IMR-90 (cell line): Measurements from ENCODE around the gene RCC1. TPM values are rescaled to one million over a fixed set of nuclear protein-coding genes. Genes with fewer than 3 reads are reported as not detected.

Experiments used
- ATAC-seq: fragments of 200-7000 bp; cut with Tn5 transposase; 2 replicates; pipeline ENCODE4 v1.9.1; 2020; ENCODE audit warnings: low read depth, mild to moderate bottlenecking, moderate library complexity
- BruUV-seq: library from RNA; stranded (reverse); fragments of 400-500 nt; replicated peaks from 2 replicates; lab custom pipeline; 2021; lab: Mats Ljungman, UMichigan
- CTCF ChIA-PET: fragments of 300-600 bp; formaldehyde crosslinking; extraction: SDS; loops from one replicate; lab custom pipeline; 2021; ENCODE audit warnings: antibody characterized with exemption; lab: Yijun Ruan, JAX
- POLR2A ChIA-PET: fragments of 300-600 bp; sonication (Branson Sonifier 250); formaldehyde crosslinking; loops from one replicate; lab custom pipeline; 2022; ENCODE audit warnings: antibody characterized with exemption; ENCODE audit not compliant: unreplicated experiment; lab: Charles Lee
- DNase-seq: peaks from one replicate; pipeline ENCODE4 v3.0.0; 2013
- H2AFZ ChIP-seq: replicated peaks from 2 replicates; pipeline ENCODE3; 2013; ENCODE audit warnings: low read length, mild to moderate bottlenecking; ENCODE audit not compliant: poor library complexity
- H2AK5ac ChIP-seq: 2 replicates; pipeline ENCODE4 v1.6.1; 2013; ENCODE audit warnings: low read depth, low read length, inconsistent platforms
- H2AK9ac ChIP-seq: replicated peaks from 2 replicates; pipeline ENCODE3; 2013; ENCODE audit warnings: mild to moderate bottlenecking, low read depth, low read length, moderate library complexity; ENCODE audit not compliant: poor library complexity
- H2BK120ac ChIP-seq: 2 replicates; pipeline ENCODE4 v1.6.1; 2013; ENCODE audit warnings: low read depth, low read length, inconsistent platforms
- H2BK15ac ChIP-seq: 3 replicates; pipeline ENCODE4 v1.6.1; 2013; ENCODE audit warnings: low read depth, low read length, inconsistent platforms
- H2BK20ac ChIP-seq: 2 replicates; pipeline ENCODE4 v1.6.1; 2013; ENCODE audit warnings: low read depth, mild to moderate bottlenecking, inconsistent platforms, low read length, moderate library complexity
- H2BK5ac ChIP-seq: 2 replicates; pipeline ENCODE4 v1.6.1; 2013; ENCODE audit warnings: mild to moderate bottlenecking, low read depth, low read length, inconsistent platforms; ENCODE audit not compliant: poor library complexity, severe bottlenecking
- H3K14ac ChIP-seq: replicated peaks from 2 replicates; pipeline ENCODE4 v1.6.1; 2013; ENCODE audit warnings: low read depth, low read length, inconsistent platforms
- H3K18ac ChIP-seq: 2 replicates; pipeline ENCODE4 v1.6.1; 2013; ENCODE audit warnings: low read depth, low read length, control low read depth
- H3K23ac ChIP-seq: 2 replicates; pipeline ENCODE4 v1.6.1; 2013; ENCODE audit warnings: low read depth, low read length, inconsistent platforms
- H3K27ac ChIP-seq: 2 replicates; pipeline ENCODE4 v1.5.1; 2013; ENCODE audit warnings: mild to moderate bottlenecking, control low read depth, low read length; ENCODE audit not compliant: insufficient read depth
- H3K27me3 ChIP-seq: 2 replicates; pipeline ENCODE4 v1.6.1; 2013; ENCODE audit warnings: low read length; ENCODE audit not compliant: control insufficient read depth, insufficient read depth
- H3K36me3 ChIP-seq: 2 replicates; pipeline ENCODE4 v1.6.1; 2013; ENCODE audit warnings: low read length, mixed read lengths; ENCODE audit not compliant: control insufficient read depth, insufficient read depth
- H3K4ac ChIP-seq: 2 replicates; pipeline ENCODE4 v1.6.1; 2013; ENCODE audit warnings: low read depth, low read length, inconsistent platforms
- H3K4me1 ChIP-seq: 2 replicates; pipeline ENCODE4 v1.6.1; 2013; ENCODE audit warnings: low read length, mixed read lengths; ENCODE audit not compliant: control insufficient read depth, insufficient read depth
- H3K4me2 ChIP-seq: 2 replicates; pipeline ENCODE4 v1.6.1; 2013; ENCODE audit warnings: low read depth, mild to moderate bottlenecking, control low read depth, low read length, moderate library complexity
- H3K4me3 ChIP-seq: 2 replicates; pipeline ENCODE4 v1.5.1; 2013; ENCODE audit warnings: low read depth, mild to moderate bottlenecking, control low read depth, low read length, moderate library complexity; ENCODE audit not compliant: insufficient read depth
- H3K56ac ChIP-seq: 2 replicates; pipeline ENCODE4 v1.6.1; 2013; ENCODE audit warnings: low read length, inconsistent platforms; ENCODE audit not compliant: insufficient read depth; ENCODE audit errors: extremely low read depth
- H3K79me1 ChIP-seq, 2 experiments: 2 replicates each; pipeline ENCODE4 v1.6.1; 2013; ENCODE audit warnings: low read length in 2 of 2, inconsistent platforms in 1 of 2, low read depth in 1 of 2
- H3K9ac ChIP-seq: 2 replicates; pipeline ENCODE4 v1.6.1; 2013; ENCODE audit warnings: low read depth, low read length, control low read depth
- H3K9me1 ChIP-seq: 2 replicates; pipeline ENCODE4 v1.6.1; 2013; ENCODE audit warnings: low read length, inconsistent platforms; ENCODE audit not compliant: insufficient read depth
- H3K9me3 ChIP-seq: 2 replicates; pipeline ENCODE4 v1.6.1; 2013; ENCODE audit warnings: low read length; ENCODE audit not compliant: control insufficient read depth, insufficient read depth
- H4K20me1 ChIP-seq: 2 replicates; pipeline ENCODE4 v1.6.1; 2013; ENCODE audit warnings: low read length, inconsistent platforms; ENCODE audit not compliant: insufficient read depth
- H4K5ac ChIP-seq: 2 replicates; pipeline ENCODE4 v1.6.1; 2013; ENCODE audit warnings: mild to moderate bottlenecking, low read depth, low read length, control low read depth
- H4K8ac ChIP-seq, 2 experiments: 2 replicates each; pipeline ENCODE4 v1.6.1; 2013; ENCODE audit warnings: low read depth in 2 of 2, low read length in 2 of 2, control low read depth in 1 of 2, inconsistent platforms in 1 of 2
- H4K91ac ChIP-seq: 2 replicates; pipeline ENCODE4 v1.6.1; 2013; ENCODE audit warnings: low read depth, low read length, inconsistent platforms; ENCODE audit not compliant: insufficient read depth
- BHLHE40 ChIP-seq: fragments of 150-350 bp; IDR thresholded peaks from 2 replicates; pipeline ENCODE4 v1.6.1; 2016; ENCODE audit warnings: mild to moderate bottlenecking, low read depth, low read length
- CEBPB ChIP-seq: IDR thresholded peaks from 2 replicates; pipeline ENCODE4 v1.6.1; 2012; ENCODE audit warnings: low read depth, low read length, improper control_type of control experiment
- CHD1 ChIP-seq: IDR thresholded peaks from 2 replicates; pipeline ENCODE4 v1.6.1; 2012; ENCODE audit warnings: low read depth, low read length, improper control_type of control experiment
- CTCF ChIP-seq: conservative IDR thresholded peaks from 2 replicates; pipeline ENCODE4 v1.5.1; 2012; ENCODE audit warnings: mild to moderate bottlenecking, low read depth, low read length, improper control_type of control experiment
- MAFK ChIP-seq: IDR thresholded peaks from 2 replicates; pipeline ENCODE4 v1.6.1; 2012; ENCODE audit warnings: low read depth, low read length, improper control_type of control experiment
- MXI1 ChIP-seq: IDR thresholded peaks from 2 replicates; pipeline ENCODE4 v1.6.1; 2012; ENCODE audit warnings: low read depth, mild to moderate bottlenecking, low read length, moderate library complexity, borderline replicate concordance
- NFE2L2 ChIP-seq: fragments of 150-350 bp; IDR thresholded peaks from 2 replicates; pipeline ENCODE4 v1.6.1; 2016; ENCODE audit warnings: low read depth, mild to moderate bottlenecking, low read length
- RAD21 ChIP-seq: IDR thresholded peaks from 2 replicates; pipeline ENCODE4 v1.6.1; 2012; ENCODE audit warnings: low read length, improper control_type of control experiment
- RCOR1 ChIP-seq: IDR thresholded peaks from 2 replicates; pipeline ENCODE4 v1.6.1; 2012; ENCODE audit warnings: mild to moderate bottlenecking, low read length, improper control_type of control experiment; ENCODE audit not compliant: insufficient replicate concordance
- SMC3 ChIP-seq: fragments of 150-350 bp; IDR thresholded peaks from 2 replicates; pipeline ENCODE4 v1.6.1; 2016; ENCODE audit warnings: low read depth, mild to moderate bottlenecking, antibody characterized with exemption, low read length, moderate library complexity
- WGBS, 2 experiments: methylation state at CpG; one replicate each; pipeline versions ENCODE4 v1.1.5 to v1.1.7; 2013; ENCODE audit warnings: missing lambda C conversion rate in 2 of 2; ENCODE audit not compliant: insufficient read length in 1 of 2; ENCODE audit errors: extremely low coverage in 2 of 2; 5-methylcytosine and 5-hydroxymethylcytosine counted together
- dilution Hi-C: fragments of 300-500 bp; cut with HindIII; formaldehyde crosslinking; loops from one replicate; pipeline ENCODE4 v1.14.3; 2018; ENCODE audit warnings: low sequenced_read_pairs; ENCODE audit not compliant: unreplicated experiment
- in situ Hi-C: fragments of 300-500 bp; cut with MboI; formaldehyde crosslinking; loops from 3 replicates; pipeline ENCODE4 v1.14.3; 2019; ENCODE audit warnings: low sequenced_read_pairs, inconsistent platforms, mixed read lengths
- intact Hi-C: fragments of 100-400 bp; cut with micrococcal nuclease; formaldehyde crosslinking; loops from 2 replicates; pipeline ENCODE4 v1.10.0; 2022
- polyA plus RNA-seq, 3 experiments: library from polyadenylated mRNA; depleted of rRNA; stranded (reverse); fragments of >200 nt; gene quantifications; 2 replicates each; pipeline ENCODE4 v1.2.3, GENCODE V29; 2012; ENCODE audit warnings: low replicate concordance in 1 of 3
- total RNA-seq: library from RNA; depleted of rRNA; stranded (reverse); fragments of >200 nt; gene quantifications from 2 replicates; pipeline ENCODE4 v1.2.3, GENCODE V29; 2012

RCC1 gene
- total and polyA plus RNA-seq, 2 of the 4 experiments (the other 2 are of a cell fraction) = 33.2 to 43.9 TPM

- dilution Hi-C loops = no loop called here
- in situ Hi-C loops = no loop called here
These were observed 76.4 kb downstream of the RCC1 start for GRCh38 chr1:28582248-28582615.

More at GRCh38 chr1:28582248-28582615, 76.4 kb downstream of the RCC1 start:
- peak overlapping the region; percentile 53 for H2AK9ac ChIP-seq
- no peak for DNase-seq
- peaks cover 6% of the 10 kb centered on the region; the same call in 1 of the 2 replicates for H3K4me1 ChIP-seq
- H2BK5ac ChIP-seq = peak overlapping the region; percentile 53
- H3K79me1 ChIP-seq = peaks cover 13 to 35% of the 10 kb centered on the region in 2 experiments
- H3K9ac ChIP-seq = peak overlapping the region; percentile 70
- H3K4me2 ChIP-seq = peak overlapping the region; percentile 84
- H3K27ac ChIP-seq = peak overlapping the region; percentile 75
- CTCF ChIA-PET = interaction anchor here (1.0 to 1.7 kb wide), 2 partner anchors 20 to 222 kb away, joined by 3 to 6 read pairs; no protein-coding TSS in a partner anchor
- peak overlapping the region; percentile 48; the same call in 1 of the 2 replicates for H4K91ac ChIP-seq
- no TSS peak for BruUV-seq
- intact Hi-C loops = loop anchor here (5.0 kb wide), 1 partner anchor 65 kb away; no protein-coding TSS in a partner anchor
- peak overlapping the region; percentile 93 for H2AFZ ChIP-seq
- H4K20me1 ChIP-seq = peaks cover 43% of the 10 kb centered on the region
- H3K27me3 ChIP-seq = no peaks in the 10 kb centered on the region
- no peak overlapping the region for H3K18ac ChIP-seq
- POLR2A ChIA-PET = interaction anchor here (0.6 to 1.5 kb wide), 5 partner anchors 19 to 498 kb away, joined by 3 to 6 read pairs (median 4); no protein-coding TSS in a partner anchor
- H3K56ac ChIP-seq = peak overlapping the region; percentile 56
- H3K9me1 ChIP-seq = peaks cover 7% of the 10 kb centered on the region; the same call in 1 of the 2 replicates
- peak; percentile 34 for ATAC-seq
- H2BK120ac ChIP-seq = peak overlapping the region; percentile 41; the same call in 1 of the 2 replicates
- peak overlapping the region; percentile 7; the same call in 1 of the 2 replicates for H4K5ac ChIP-seq
- TF ChIP-seq NFE2L2 = no peak
- no peak for TF ChIP-seq SMC3
- TF ChIP-seq RAD21 = no peak
- TF ChIP-seq CTCF = no peak
- TF ChIP-seq RCOR1 = no peak
- no peak for TF ChIP-seq MXI1
- TF ChIP-seq BHLHE40 = no peak
- TF ChIP-seq CEBPB = no peak
- TF ChIP-seq MAFK = no peak
- TF ChIP-seq CHD1 = no peak
- H3K14ac ChIP-seq = peak overlapping the region; percentile 45
- peak overlapping the region; percentile 37 to 76 for H4K8ac ChIP-seq
- H3K4ac ChIP-seq = peak overlapping the region; percentile 64
- peak overlapping the region; percentile 54 for H3K23ac ChIP-seq
- WGBS, 2 experiments = no CpG with 5 or more reads among the region's 10 CpGs
- H2BK20ac ChIP-seq = no peak overlapping the region
- H3K4me3 ChIP-seq = peak overlapping the region; percentile 79
- peaks cover 31% of the 10 kb centered on the region for H3K36me3 ChIP-seq
- H2AK5ac ChIP-seq = no peak overlapping the region
- H3K9me3 ChIP-seq = no peaks in the 10 kb centered on the region
- H2BK15ac ChIP-seq = no peak overlapping the region; the same call in 2 of the 3 replicates
